ENCODE data around the gene ATP13A2.
"Not testable (repeated sequence)": the region's sequence is repeated elsewhere in the genome, so short reads cannot be mapped to it uniquely, and the experiment has no call there.

The ATP13A2 gene

DNA sequence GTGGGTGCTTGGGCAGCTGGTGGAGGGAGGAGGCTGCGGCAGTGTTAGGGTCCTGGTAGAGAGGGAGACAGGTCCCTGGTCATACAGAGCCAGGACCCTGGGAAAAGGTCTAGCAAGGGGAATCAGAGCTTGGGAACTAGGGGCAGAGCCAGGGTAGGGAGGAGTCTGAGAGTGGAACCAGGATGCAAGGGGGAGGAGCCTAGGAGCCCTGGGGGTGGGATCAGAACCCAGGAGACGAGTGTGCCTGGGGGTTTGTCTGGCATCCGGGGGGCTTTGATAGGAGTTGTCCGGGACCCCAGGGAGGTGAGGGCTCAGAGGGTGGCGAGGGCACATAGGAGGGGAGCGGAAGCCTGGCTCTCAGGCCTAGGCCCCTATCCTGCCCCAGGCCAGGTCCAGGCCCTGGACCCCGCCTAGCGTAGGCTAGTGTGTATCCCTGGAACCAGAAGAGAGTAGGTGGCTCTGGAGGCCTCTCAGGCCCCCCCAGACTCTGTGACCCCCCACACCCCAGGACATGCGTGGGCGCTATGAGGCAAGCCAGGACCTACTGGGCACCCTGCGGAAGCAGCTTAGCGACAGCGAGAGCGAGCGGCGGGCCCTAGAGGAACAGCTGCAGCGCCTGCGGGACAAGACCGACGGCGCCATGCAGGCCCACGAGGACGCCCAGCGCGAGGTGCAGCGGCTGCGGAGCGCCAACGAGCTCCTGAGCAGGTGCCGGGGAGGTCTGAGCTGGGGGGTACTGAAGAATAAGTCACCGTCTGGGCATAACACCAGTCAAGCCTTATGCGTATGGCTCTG is 72.1 kb downstream of the ATP13A2 start:
- Histone ChIP-seq H3K9ac (ENCODE audit: low read depth, low read length, poor library complexity) (peak overlapping the region; percentile 21), H3K27ac (replicated peaks; ENCODE audit: low read length) (peak overlapping the region; percentile 6), H3K36me3 (replicated peaks in 1 of 2; ENCODE audit: control insufficient read depth in 2 of 2, insufficient read depth in 2 of 2, low read length in 2 of 2) (peaks cover 39 to 49% of the 10 kb centered on the region in 2 donors), H3K18ac (ENCODE audit: low read length) (peak overlapping the region; percentile 76)
- H3K4me2 ChIP-seq (ENCODE audit: insufficient read depth, low read length, poor library complexity, severe bottlenecking); H3K4ac ChIP-seq (ENCODE audit: low read length); H2BK12ac ChIP-seq (ENCODE audit: low read length); H3K14ac ChIP-seq (ENCODE audit: low read length); H2BK120ac ChIP-seq (ENCODE audit: low read depth, low read length); H3K79me1 ChIP-seq (ENCODE audit: low read depth, low read length); H2BK5ac ChIP-seq (ENCODE audit: low read length); H2BK15ac ChIP-seq (ENCODE audit: low read length); H2AK5ac ChIP-seq (ENCODE audit: low read depth, low read length); DNase-seq (ENCODE audit: low spot score); H3K23ac ChIP-seq (ENCODE audit: low read depth, low read length, poor library complexity); H3K4me1 ChIP-seq (ENCODE audit: control insufficient read depth in 2 of 2, insufficient read depth in 1 of 2, low read depth in 1 of 2, low read length in 2 of 2); H2AFZ ChIP-seq (ENCODE audit: low read length); H3K27me3 ChIP-seq (ENCODE audit: control insufficient read depth in 3 of 3, insufficient read depth in 3 of 3, low read depth in 1 of 3, low read length in 3 of 3); H3K4me3 ChIP-seq (ENCODE audit: low read length in 2 of 2); H4K8ac ChIP-seq (ENCODE audit: low read depth, low read length); H3K9me3 ChIP-seq (replicated peaks in 1 of 2; ENCODE audit: control insufficient read depth in 2 of 2, insufficient read depth in 1 of 2, low read depth in 1 of 2, low read length in 2 of 2); H4K91ac ChIP-seq (ENCODE audit: low read depth, low read length, poor library complexity): not testable (repeated sequence)
- WGBS, 2 donors (ENCODE audit: extremely low coverage in 2 of 2, insufficient read length in 2 of 2, insufficient replicate concordance in 1 of 2) = no CpG with 5 or more reads among the region's 32 CpGs

DNA sequence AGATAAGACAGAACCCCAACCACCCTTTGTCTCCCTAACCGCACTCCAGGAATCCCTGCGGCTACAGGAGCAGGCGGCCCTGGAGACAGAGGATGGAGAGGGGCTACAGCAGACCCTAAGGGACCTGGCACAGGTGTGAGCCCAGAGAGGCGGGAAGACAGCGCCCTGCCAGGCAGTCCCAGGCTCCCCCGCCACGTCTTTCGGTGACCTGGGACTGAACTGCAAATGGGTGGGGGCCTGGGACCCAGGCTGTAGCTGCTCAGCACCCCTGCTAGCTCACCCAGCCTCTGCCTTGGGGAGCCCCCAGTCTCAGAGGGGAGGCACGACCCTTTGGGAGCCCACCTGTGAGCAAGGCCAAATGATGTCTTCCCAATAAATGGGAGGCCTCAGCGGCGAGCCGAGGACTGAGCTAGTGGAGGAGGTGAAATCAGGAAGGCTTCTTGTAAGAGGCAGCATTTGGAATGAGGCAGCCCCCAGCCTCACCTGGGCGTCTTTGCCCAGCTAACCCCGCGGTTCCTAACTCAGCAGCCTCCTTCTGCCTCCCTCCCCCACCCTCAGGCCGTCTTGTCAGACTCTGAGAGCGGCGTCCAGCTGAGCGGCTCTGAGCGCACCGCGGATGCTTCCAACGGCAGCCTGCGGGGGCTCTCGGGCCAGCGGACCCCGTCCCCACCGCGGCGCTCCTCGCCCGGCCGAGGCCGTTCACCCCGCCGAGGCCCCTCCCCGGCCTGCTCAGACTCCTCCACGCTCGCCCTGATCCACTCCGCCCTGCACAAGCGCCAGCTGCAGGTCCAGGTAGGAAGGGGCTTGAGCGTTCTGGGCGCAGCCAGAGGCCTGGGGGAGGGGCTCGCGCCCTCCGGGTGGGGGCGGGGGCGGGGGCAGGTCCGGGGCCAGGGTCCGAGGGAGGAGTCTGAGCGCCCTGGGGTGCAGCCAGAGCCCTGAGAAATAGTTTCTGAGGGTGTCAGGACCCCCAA is 73.1 kb downstream of the ATP13A2 start:
- DNase-seq (ENCODE audit: low spot score) = no peak

DNA sequence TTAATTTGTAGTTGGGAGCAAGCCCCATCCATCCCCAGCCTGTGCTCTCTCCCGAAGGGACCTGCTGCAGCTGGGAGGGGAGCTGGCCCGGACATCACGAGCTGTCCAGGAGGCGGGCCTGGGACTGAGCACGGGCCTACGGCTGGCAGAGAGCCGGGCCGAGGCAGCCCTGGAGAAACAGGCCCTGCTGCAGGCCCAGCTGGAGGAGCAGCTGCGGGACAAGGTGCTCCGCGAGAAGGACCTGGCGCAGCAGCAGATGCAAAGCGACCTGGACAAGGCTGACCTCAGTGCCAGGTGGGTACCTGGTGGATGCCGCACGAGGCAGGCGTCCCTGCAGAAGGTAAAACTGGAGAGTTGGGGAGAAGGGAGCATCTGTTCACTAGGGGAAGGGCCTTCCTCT is 75.1 kb downstream of the ATP13A2 start:
- not testable (repeated sequence) for H3K4me3 ChIP-seq (ENCODE audit: low read length in 2 of 2); H2AFZ ChIP-seq (ENCODE audit: low read length); H3K4me1 ChIP-seq (ENCODE audit: control insufficient read depth in 2 of 2, insufficient read depth in 1 of 2, low read depth in 1 of 2, low read length in 2 of 2); H3K9me3 ChIP-seq (replicated peaks in 1 of 2; ENCODE audit: control insufficient read depth in 2 of 2, insufficient read depth in 1 of 2, low read depth in 1 of 2, low read length in 2 of 2); H3K27ac ChIP-seq (replicated peaks; ENCODE audit: low read length); H3K9ac ChIP-seq (ENCODE audit: low read depth, low read length, poor library complexity); DNase-seq (ENCODE audit: low spot score); H3K4me2 ChIP-seq (ENCODE audit: insufficient read depth, low read length, poor library complexity, severe bottlenecking); H2BK5ac ChIP-seq (ENCODE audit: low read length); H3K79me1 ChIP-seq (ENCODE audit: low read depth, low read length); H2BK120ac ChIP-seq (ENCODE audit: low read depth, low read length); H2BK12ac ChIP-seq (ENCODE audit: low read length); H3K23ac ChIP-seq (ENCODE audit: low read depth, low read length, poor library complexity); H2AK5ac ChIP-seq (ENCODE audit: low read depth, low read length); H3K18ac ChIP-seq (ENCODE audit: low read length); H3K14ac ChIP-seq (ENCODE audit: low read length); H4K91ac ChIP-seq (ENCODE audit: low read depth, low read length, poor library complexity); H3K27me3 ChIP-seq (ENCODE audit: control insufficient read depth in 3 of 3, insufficient read depth in 3 of 3, low read depth in 1 of 3, low read length in 3 of 3); H3K4ac ChIP-seq (ENCODE audit: low read length); H2BK15ac ChIP-seq (ENCODE audit: low read length); H4K8ac ChIP-seq (ENCODE audit: low read depth, low read length)
- H3K36me3 ChIP-seq (replicated peaks in 1 of 2; ENCODE audit: control insufficient read depth in 2 of 2, insufficient read depth in 2 of 2, low read length in 2 of 2) = peaks cover 31 to 48% of the 10 kb centered on the region in 2 donors
- WGBS, 2 donors (ENCODE audit: extremely low coverage in 2 of 2, insufficient read length in 2 of 2, insufficient replicate concordance in 1 of 2) = no CpG with 5 or more reads among the region's 16 CpGs

More for the DNA sequence above, 73.1 kb downstream of the ATP13A2 start:
- Histone ChIP-seq H2AFZ (ENCODE audit: low read length) (no peak overlapping the region), H3K4me2 (ENCODE audit: insufficient read depth, low read length, poor library complexity, severe bottlenecking) (peak overlapping the region; percentile 18), H3K18ac (ENCODE audit: low read length) (peak overlapping the region; percentile 87), H4K91ac (ENCODE audit: low read depth, low read length, poor library complexity) (no peak overlapping the region), H3K36me3 (replicated peaks in 1 of 2; ENCODE audit: control insufficient read depth in 2 of 2, insufficient read depth in 2 of 2, low read length in 2 of 2) (peaks cover 34 to 49% of the 10 kb centered on the region in 2 donors), H3K27ac (replicated peaks; ENCODE audit: low read length) (no peak overlapping the region), H3K9ac (ENCODE audit: low read depth, low read length, poor library complexity) (peak overlapping the region; percentile 86), H3K4me1 (ENCODE audit: control insufficient read depth in 2 of 2, insufficient read depth in 1 of 2, low read depth in 1 of 2, low read length in 2 of 2) (peaks cover 0 to 3% of the 10 kb centered on the region in 2 donors), H3K79me1 (ENCODE audit: low read depth, low read length) (no peaks in the 10 kb centered on the region), H3K4me3 (ENCODE audit: low read length in 2 of 2) (no peak overlapping the region), H3K14ac (ENCODE audit: low read length) (no peak overlapping the region), H2AK5ac (ENCODE audit: low read depth, low read length) (peak overlapping the region; percentile 84), H3K27me3 (ENCODE audit: control insufficient read depth in 3 of 3, insufficient read depth in 3 of 3, low read depth in 1 of 3, low read length in 3 of 3) (no peaks in the 10 kb centered on the region), H4K8ac (ENCODE audit: low read depth, low read length) (no peak overlapping the region), H2BK120ac (ENCODE audit: low read depth, low read length) (no peak overlapping the region), H2BK12ac (ENCODE audit: low read length) (peak overlapping the region; percentile 3), H3K4ac (ENCODE audit: low read length) (no peak overlapping the region), H2BK15ac (ENCODE audit: low read length) (no peak overlapping the region), H2BK5ac (ENCODE audit: low read length) (peak overlapping the region; percentile 75), H3K23ac (ENCODE audit: low read depth, low read length, poor library complexity) (peak overlapping the region; percentile 89), H3K9me3 (replicated peaks in 1 of 2; ENCODE audit: control insufficient read depth in 2 of 2, insufficient read depth in 1 of 2, low read depth in 1 of 2, low read length in 2 of 2) (no peaks in the 10 kb centered on the region)
- no CpG with 5 or more reads among the region's 51 CpGs for WGBS, 2 donors (ENCODE audit: extremely low coverage in 2 of 2, insufficient read length in 2 of 2, insufficient replicate concordance in 1 of 2)
